NCI-H2029 treated with DMSO at 0.1 percent for 48 hours (cell line): ENCODE measurements around the gene ZNF182.
"Not testable (repeated sequence)": the region's sequence is repeated elsewhere in the genome, so short reads cannot be mapped to it uniquely, and the experiment has no call there.

Experiments used
- DNase-seq: peaks from one replicate; lab custom pipeline; 2025; lab: John Stamatoyannopoulos, UW

Gene ZNF182

DNA sequence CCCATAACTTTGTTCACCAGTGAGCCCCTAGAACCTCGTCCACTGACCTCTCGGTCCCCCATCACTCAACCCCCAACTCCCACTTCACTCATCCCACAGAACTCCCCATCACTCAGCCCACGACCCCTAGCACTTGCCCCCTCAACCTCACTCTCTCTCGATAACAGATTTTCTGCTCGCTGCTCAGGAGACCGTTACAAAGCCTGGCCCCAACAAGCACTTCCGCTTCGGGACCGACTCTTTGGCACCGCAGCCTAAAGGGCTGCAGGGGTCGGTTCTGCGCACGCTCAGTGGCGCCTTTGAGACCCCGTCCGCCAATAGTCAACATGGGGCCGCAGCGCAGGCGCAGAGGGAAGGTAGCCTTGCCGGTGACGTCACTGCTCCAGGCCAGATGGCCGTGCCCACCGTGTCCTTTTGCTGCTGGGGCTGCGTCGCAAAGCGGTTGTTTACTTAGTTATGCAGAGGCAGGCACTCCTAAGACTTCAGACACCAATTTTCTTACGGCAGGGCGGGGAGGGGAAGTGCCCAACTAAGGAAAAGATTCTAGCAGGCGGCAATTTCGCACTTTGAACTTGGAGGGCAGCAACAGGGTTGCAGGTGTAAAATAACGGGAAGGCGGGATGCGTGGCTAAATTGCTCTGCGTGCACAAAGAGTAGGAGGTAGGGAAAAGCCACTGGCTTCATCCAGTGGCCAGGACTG, at the start of gene ZNF182:
TSS of gene ZNF182 (minus strand) at position 232 of the 700 bp plus-strand sequence. CDS start 1,380 bp downstream, outside the sequence.
- DNase-seq = peak; percentile 51

DNA sequence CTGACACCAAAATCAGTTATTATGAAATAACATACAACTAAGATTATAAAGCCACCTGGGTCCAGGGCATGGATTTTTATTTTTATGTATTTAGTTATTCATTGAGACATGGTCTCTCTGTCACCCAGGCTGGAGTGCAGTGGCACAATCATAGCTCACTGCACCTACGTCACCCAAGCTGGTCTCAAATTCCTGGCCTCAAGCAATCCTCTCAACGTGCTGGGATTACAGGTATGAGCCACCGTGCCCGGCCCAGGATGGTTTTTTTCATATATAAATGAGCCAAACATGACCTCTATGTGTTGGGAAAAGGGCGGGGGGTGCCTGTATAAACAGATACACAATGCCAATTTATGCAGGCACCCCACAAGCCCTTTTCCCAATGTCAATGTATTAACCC, 43.1 kb upstream of the ZNF182 start:
- DNase-seq = no peak

DNA sequence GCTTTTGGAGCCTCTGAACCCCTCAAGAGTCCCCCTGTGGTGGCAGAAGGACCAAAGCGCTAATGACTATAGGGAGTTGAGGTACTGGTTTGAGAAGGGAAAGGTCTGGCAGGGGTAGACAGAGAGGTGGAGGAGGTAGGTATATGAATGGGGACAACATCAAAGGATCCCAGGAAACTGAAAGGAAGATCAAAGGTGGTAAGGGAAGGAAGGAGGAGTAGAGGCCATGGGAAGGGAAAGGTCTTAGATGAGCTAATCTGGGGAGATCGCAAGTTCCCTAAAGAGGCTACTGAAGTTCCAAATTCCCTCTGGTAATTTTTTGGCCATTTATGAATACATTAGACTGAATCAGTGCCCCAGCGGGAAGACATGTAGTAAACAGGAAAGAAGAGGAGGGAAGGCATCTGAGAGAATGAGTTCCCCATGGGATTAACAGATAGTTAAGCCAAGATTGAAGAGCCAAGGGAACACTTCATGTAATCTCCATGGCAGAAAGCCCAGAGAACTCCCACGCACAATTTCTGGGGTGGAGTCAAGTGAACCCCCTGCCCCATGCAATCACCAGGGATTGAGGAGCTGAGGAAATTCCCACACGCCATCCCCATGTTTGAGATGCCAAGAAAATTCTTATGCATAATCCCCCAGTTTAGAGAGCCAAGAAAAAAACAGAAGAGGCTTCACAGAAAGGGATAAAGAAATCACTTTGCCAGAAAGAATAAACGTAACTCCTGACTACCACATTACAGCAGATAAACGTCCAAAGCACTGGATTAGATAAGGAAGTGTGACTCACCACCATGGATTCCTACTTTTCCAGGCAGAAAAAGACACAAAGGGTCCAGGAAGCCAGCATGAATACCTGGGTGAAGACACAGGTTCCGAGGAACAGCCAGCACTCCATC, 41.9 kb upstream of the ZNF182 start:
- DNase-seq = no peak

DNA sequence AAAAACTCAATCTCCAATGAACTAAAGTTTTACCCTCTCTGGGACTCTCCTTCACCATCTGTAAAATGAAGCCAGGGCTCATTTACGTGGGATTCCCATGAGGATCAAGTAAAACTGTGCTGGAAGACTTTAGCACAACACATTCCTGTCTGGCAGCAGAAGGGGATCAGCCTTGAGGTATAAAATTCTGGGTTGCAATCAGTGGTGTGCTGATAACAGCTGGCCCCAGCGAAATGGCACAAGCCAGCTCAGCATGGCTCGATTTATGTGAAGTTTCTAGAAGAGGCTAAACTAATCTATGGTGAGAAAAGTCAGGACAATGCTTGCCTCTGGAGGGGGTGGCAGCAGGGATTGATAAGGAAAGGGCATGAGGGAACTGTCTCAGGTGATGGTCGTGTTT, 39.3 kb upstream of the ZNF182 start:
- no peak for DNase-seq

DNA sequence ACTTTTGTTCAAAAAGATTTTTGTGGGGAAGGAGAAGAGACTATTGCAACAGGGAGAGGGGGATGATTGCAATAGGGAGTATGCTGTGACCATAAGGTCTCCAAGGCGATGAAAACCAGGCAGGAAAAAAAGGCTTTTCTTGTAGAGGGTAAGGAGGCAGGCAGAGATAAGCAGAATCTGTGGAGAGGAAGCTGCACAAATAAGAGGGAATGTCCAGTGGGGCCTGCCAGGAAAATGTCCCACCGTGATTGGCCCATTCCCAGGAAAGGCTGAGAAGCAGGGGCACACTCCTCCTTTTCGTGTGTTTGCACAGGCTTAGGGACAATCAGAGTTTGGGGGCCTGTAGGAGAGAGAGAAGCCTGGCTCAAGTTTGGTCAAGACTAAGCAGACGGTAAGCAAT, 32.1 kb upstream of the ZNF182 start:
- DNase-seq = no peak

DNA sequence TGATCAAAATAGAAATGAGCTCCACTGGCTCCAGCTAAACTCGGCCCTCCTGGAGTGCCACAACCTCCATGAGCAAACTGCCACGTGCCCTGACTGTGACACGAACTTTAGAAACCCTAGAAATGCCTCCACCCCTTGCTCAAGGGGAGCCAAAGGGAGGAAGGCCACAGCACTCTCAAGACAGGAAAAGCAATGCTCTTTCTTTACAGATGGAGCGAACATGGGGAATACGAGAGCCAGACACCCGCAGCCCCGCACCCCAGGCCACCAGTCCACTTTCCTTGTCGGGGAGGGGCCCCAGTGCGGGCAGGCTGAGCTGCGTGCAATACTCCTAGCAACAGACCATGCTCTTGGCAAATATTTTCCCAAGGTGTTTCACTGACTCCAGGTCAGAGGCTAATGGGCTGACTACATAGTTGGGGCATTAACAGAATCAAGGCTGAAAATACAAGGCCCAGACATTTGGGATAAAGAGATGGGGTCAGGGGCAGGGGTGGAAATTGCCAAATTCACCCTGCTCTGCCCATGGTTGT, 26.9 kb upstream of the ZNF182 start:
- not testable (repeated sequence) for DNase-seq

DNA sequence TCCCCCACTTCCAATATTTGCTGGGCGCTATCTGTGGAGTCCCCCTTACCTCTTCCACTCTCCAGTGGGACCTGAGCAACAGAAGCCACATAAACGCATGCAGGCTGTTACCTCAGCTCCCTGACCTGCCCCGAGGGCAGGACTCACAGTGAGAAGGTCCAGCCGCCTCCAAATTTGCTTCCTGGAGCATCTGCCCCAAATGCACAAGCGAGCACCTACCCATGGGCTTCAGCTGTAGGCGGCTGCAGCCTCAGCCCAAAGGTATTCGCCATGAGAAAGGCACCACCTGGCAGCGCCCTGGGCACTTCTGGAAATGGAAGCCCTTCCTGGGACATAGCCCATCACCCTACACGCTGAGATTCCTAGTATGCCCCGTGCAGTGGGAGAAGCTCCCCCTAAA, 26.4 kb upstream of the ZNF182 start:
- DNase-seq = no peak

DNA sequence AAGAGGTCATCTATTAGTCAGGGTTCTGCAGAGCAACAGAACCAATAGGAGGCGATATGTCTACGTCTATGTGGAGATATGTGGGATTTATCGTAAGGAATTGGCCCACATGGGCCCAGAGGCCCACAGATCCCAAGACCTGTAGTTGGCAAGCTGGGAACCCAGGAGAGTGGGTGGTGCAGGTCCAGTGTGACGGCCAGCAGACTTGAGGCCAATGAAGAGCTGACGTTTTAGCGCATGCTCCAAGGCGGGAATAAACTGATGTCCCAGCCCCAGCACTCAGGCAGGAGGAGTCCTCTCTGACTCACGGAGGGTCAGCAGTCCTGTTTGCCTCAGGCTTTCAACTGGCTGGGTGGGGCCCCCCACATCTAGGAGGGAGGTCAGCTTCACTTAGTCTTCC, 24.3 kb upstream of the ZNF182 start:
- no peak for DNase-seq

DNA sequence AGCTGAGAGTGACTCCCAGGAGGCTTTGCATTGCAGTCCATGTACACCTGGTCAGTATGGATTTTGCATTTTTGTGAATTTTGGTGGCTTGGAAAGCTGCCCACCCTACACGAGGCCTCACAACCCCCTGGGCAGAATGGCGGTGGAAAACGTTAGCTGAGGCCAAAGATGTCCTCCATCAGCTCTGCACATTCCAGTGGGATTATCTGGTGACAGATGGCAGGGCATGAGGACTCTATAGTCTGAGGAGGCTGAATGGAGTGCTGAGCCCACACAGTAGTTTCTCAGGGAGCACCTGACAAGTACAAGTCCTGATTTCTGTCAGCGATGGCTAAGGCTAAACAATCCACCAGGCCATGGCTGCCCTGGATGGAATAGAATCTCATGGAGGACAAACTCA, 23.8 kb upstream of the ZNF182 start:
- not testable (repeated sequence) for DNase-seq

DNA sequence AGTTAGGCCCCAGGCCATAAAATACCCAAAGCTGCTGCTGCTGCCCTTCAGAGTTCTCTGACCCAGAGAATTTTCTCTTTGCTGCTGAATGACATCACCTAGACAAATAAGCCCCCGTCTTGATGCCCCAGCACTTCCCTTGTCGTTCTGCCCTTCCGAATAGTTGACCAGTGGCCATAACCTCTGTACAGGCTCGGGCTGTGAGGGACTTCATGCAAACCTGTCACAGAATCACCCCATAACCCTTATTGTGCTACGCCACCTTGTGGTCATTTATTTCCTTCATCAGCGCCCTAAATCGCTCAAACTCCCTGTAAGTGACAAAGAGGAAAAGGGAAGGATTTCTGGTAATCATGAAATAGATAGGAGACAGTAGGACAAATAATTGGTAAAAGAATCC, 21.8 kb upstream of the ZNF182 start:
- DNase-seq = peak; percentile 25

DNA sequence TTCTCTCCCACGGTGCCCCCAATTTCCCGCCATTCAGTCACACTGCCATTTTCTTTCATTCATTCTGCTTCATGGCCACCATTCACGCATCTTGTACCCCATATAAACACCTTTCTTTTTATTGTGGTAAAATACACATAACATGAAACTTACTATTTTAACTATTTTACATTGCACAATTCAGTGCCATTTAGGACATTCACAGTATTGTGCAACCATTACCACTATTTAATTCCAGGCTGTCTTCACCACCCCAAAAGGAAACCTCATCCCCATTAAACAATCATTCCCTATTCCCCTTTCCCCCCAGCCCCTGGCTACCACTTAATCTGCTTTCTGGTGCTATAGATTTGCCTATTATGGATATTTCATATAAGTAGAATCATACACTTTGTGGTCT, 18.9 kb upstream of the ZNF182 start:
- DNase-seq = no peak

DNA sequence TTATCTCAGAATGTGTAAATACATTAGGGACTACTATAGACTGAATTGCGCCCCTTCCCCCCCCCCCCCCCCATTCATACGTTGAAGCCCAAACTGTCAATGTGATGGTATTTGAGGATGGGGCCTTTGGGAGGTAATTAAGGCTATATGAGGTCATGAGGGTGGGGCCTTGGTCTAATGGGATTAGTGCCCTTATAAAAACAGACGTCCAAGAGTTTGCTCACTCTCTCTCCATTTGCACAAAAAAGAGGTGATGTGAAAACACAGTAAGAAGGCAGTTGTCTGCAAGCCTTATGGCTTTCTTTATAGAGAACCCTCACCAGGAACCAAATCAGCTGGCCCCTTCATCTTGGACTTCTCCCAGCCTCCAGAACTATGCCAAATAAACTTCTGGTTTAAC, 18.3 kb upstream of the ZNF182 start:
- DNase-seq = no peak

DNA sequence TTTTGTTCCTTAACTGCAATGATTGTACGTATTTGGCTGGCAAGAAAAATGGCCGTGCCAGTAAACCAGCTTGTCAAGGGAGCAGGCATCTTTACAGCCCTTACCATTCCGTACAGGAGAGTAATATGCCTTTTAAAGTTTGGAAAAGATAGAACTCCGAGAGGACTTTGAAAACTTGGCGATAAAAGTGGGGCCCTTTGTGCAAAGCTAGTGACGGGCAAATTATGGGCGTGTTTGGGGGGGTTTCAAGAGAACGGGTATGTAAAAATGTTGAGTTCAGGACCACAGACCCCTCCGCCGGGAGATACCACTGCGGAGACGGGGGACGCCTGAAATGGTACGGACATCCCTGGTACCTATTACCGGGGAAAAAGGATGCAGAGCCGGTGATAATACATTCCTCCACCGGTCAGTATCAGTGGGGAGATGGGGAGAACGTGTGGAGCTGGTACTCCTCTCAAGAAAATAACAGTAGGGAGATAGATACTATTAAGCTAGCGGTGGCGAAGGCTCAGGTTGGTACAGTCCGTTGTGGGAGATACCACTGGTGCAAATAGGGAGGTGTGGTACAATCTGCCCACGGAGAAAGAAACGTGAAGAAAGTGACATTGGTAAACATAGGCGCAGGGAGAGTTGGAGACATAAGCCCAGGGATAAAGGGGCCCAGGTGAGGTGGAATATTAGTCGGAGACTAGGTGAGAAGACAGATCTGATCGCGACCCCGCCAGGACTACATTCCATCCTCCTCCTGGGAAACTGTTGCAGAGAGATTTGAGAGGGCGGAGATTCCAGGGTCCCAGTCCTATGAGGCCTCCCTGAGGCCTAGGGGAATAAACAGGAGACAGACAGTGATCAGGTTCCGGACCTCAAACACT, 17.5 kb upstream of the ZNF182 start:
- peak; percentile 62 for DNase-seq

DNA sequence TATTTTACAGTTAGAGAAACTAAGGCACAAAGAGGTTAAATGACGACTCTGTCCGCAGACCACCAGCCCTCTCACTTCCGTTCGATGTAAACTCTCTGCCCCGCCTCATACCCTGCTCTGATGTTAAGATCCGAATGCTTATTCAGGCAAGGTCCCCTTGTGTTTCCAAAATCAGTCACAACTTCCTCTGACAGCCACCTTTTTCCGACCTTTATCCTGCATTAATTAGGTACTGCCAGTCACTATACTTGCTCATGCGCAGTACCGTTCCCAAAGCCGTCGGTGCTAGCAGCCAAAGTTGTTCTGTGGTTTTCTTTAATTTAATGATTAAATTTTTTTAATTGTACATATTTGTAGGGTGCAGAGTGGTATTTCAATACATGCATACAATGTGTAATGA, 16.7 kb upstream of the ZNF182 start:
- DNase-seq = not testable (repeated sequence)

DNA sequence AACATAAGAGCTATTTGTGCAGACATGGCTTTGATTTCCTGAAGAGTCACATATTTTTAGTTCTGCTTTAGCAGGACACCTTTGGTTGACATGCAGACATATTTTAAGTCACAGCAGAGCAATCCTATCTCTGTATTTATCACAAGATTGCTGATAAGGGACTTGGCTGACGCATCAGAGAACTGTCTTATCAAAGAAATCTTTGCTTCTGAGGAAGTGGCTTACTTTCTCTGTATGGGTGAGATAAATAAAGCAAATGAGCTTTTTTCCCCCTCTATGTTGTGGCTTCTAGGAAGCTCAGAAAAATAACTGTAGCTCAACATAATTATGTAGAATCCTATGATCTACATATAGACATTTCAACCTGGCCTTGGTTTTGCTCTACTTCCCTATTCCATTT, 16.1 kb upstream of the ZNF182 start:
- DNase-seq = not testable (repeated sequence)

DNA sequence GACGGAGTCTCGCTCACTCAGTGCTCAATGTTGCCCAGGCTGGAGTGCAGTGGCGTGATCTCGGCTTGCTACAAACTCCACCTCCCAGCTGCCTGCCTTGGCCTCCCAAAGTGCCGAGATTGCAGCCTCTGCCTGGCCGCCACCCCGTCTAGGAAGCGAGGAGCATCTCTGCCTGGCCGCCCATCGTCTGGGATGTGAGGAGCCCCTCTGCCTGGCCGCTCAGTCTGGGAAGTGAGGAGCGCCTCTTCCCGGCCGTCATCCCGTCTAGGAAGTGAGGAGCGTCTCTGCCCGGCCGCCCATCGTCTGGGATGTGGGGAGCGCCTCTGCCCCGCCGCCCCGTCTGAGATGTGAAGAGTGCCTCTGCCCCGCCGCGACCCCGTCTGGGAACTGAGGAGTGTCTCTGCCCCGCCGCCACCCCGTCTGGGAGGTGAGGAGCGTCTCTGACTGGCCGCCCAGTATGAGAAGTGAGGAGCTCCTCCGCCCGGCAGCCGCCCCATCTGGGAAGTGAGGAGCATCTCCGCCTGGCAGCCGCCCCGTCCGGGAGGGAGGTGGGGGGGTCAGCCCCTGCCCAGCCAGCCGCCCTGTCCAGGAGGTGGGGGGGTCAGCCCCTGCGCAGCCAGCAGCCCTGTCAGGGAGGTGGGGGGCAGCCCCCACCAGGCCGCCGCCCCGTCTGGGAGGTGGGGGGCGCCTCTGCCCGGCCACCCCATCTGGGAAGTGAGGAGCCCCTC, 13.0 kb upstream of the ZNF182 start:
- not testable (repeated sequence) for DNase-seq

DNA sequence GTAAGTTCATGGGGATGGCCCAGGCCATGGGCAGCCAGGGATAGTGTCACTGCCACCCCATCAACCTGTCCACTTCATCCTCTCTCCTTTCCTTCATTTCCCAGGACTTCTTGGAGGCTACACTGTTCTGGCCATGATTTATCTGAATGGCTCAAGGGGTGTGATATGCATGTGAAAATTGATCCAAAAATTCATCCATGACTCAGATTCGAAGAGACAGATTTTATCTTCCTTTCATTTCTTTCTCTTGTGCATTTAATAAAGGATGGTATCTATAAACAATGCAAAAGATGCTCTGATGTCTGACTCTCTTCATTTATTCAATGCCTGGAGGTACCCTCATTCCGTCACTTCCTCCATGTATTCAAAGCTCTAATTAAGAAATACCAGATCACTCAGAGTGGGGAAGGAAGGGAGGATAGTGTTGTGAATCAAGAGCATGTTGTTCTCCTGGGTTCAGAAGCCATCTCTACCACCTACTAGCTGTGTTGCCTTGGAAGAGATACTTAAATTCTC, 5.7 kb upstream of the ZNF182 start:
- DNase-seq = not testable (repeated sequence)

DNA sequence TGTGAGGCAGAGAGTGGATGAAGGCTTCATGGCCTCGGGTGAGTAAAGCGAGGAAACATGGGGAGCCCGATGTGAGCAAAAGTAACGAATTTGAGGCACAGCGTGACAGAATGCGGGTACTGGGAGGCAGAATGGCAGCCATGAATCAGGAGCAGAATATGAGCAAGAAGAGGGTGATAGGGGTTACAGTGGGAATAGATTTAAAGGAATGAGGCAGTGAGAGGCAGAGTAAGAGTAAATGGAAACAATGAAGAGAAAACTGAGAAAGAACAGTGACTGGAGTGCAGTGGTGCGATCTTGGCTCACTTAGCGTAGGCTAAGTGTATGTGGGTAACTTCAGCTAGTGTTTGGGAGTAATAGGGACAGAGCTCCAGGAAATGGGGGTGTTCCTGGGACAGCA, 2.9 kb upstream of the ZNF182 start, which contains the start of gene SPACA5:
TSS of gene SPACA5 (plus strand) at position 301 of the 400 bp plus-strand sequence. CDS start 815 bp downstream, outside the sequence.
- not testable (repeated sequence) for DNase-seq

DNA sequence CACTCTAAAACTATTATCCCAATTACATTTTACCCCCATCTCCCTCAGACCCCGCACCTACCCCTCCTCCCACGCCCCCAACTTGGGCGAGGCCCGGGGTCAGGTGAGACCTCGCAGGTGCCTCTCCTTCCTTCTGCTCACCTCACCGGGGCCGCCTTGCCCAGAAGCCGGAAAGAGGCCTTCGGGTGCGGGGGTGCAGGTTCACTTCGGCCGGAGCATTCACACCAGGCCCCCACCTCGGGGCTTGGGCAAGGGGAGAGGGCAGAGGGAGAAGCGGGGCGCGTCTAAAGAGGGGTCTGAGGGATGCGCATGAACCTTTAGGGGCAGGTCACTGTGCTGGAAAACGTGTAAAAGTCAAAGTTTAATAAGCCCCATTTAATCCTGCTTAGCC, 427 bp downstream of the ZNF182 start:
- no peak for DNase-seq

DNA sequence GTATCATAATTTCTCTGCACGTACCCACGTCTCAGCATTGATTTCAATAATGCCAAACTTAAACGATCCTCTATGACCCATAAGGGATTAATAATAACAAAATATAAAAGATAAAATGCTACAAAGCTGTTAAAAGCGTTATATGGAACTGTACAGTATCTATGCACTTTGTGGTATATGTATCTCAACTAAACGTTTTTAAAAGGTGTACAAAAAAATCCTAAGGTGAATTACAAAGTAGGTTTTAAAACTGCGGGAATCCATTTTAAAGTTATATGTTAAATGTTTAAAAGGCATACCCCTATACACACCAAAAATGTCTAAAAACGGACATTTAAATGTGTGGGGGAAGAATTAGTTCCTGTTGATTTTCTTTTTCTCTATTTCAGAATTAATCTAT, 860 bp downstream of the ZNF182 start:
- no peak for DNase-seq

DNA sequence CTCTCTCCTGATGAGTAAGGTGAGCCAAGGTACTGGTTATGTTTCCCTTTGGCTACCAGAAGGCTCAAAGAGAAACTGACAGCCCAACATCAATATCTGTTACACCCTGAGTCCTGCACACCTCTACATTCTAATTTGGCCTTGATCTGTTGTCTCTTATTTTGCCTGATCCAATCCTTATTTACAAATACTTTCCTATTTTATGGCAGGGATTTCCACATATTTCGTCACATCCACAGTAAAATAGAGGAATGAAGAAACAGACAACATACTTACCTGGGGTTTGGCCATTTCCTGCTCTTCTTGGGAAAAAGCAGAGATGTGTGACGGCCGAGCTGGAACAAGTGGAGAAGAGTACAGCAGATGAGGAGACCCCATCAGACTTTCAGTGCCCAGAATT, 1.5 kb downstream of the ZNF182 start:
- no peak for DNase-seq
